K562 (cell line): Measurements from ENCODE around the gene DTNBP1.

Experiments
- FOXK2 ChIP-seq, 2 experiments: fragments of 450-650 bp; IDR thresholded peaks in 1 of 2; conservative IDR thresholded peaks in 1 of 2; 2 replicates each; pipeline ENCODE4 v1.6.1; 2016; ENCODE audit warnings: low read depth in 2 of 2, mild to moderate bottlenecking in 1 of 2
- HCFC1 ChIP-seq: IDR thresholded peaks from 2 replicates; pipeline ENCODE4 v1.6.1; 2012; ENCODE audit warnings: low read depth, low read length, improper control_type of control experiment
- LEF1 ChIP-seq: fragments of 450-650 bp; IDR thresholded peaks from 2 replicates; pipeline ENCODE4 v1.6.1; 2016; ENCODE audit warnings: mild to moderate bottlenecking
- POLR2A ChIP-seq: fragments of 450-650 bp; conservative IDR thresholded peaks from 2 replicates; pipeline ENCODE4 v1.6.1; 2016
- ZNF785 ChIP-seq: fragments of 250-450 bp; sonication (Bioruptor Pico); IDR thresholded peaks from 2 replicates; pipeline ENCODE4 v1.4.0; 2020; ENCODE audit warnings: mild to moderate bottlenecking

GRCh38 chr6:15620611-15621010, 42.2 kb downstream of the DTNBP1 start:
- TF ChIP-seq ZNF785, result no peak
- no peak for TF ChIP-seq HCFC1
- no peak for TF ChIP-seq FOXK2 (conservative IDR thresholded peaks at IDR 0.05 in 1 of 2, IDR thresholded peaks at IDR 0.05 in 1 of 2; ENCODE audit: low read depth in 2 of 2)
- TF ChIP-seq LEF1, result no peak
- no peak for TF ChIP-seq POLR2A
